GM10266 (cell line): ENCODE results near the gene AQP7.
"Not testable (repeated sequence)": the region's sequence is repeated elsewhere in the genome, so short reads cannot be mapped to it uniquely, and the experiment has no call there.

ENCODE experiments used
- DNase-seq: peaks from one replicate; pipeline ENCODE4 v3.0.0; 2012; ENCODE audit errors: extremely low spot score
- TF ChIP-seq, protein P1 (sequence below): IDR thresholded peaks from 2 replicates; pipeline ENCODE4 v1.5.1; 2012; ENCODE audit warnings: mild to moderate bottlenecking, low read depth; ENCODE audit not compliant: control insufficient read depth, insufficient read depth; ENCODE audit errors: missing control alignments

Gene AQP7

DNA sequence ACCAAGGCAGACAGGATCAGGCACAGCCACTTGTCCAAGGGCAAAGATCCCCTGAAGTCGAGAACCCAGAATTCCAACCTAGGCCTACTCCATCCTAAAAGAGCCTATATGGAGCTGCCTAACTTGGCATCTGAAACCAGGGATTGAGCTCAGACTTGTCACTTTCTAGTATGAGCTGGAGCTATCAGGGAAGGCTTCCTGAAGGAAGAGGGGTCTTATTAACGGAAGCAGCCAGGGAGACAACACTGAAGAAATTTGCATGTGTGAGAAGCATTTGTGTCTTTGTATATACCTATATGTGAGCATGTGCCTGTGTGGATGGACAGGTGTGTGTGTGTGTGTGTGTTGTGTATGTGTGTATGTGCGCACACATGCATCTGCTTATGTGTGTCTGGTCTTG, 4.7 kb upstream of the AQP7 start:
- DNase-seq = no peak
- TF ChIP-seq, protein P1, sequence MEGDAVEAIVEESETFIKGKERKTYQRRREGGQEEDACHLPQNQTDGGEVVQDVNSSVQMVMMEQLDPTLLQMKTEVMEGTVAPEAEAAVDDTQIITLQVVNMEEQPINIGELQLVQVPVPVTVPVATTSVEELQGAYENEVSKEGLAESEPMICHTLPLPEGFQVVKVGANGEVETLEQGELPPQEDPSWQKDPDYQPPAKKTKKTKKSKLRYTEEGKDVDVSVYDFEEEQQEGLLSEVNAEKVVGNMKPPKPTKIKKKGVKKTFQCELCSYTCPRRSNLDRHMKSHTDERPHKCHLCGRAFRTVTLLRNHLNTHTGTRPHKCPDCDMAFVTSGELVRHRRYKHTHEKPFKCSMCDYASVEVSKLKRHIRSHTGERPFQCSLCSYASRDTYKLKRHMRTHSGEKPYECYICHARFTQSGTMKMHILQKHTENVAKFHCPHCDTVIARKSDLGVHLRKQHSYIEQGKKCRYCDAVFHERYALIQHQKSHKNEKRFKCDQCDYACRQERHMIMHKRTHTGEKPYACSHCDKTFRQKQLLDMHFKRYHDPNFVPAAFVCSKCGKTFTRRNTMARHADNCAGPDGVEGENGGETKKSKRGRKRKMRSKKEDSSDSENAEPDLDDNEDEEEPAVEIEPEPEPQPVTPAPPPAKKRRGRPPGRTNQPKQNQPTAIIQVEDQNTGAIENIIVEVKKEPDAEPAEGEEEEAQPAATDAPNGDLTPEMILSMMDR = no peak

DNA sequence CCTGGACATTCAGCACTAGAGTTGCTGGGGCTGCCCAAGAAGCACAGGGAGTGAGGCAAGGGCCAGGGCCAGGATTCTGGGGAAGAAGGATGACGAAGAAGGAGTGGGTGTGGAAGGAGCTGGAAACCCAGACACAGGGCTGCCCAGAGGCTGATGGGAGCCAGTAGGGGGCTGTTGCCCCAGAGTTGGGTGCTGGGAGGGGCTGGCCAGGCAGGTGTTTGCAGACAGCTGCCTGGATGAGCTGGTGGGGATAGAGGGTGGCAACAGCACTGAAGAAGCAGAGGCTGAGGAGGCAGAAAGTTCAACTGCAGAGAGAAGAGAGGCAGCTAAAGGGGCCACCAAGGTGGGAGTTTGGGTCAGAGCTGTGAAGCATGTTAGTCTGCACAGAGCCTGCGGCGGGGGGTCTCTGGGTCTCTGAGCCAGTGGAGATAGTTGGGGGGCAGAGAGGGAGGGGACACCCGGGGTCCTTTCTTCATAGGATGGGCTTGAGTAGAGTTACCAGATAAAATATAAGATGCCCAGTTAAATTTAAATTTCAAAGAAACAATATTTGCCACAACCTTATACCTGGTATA, 2.5 kb upstream of the AQP7 start:
- TF ChIP-seq, protein P1 = no peak
- DNase-seq = no peak

DNA sequence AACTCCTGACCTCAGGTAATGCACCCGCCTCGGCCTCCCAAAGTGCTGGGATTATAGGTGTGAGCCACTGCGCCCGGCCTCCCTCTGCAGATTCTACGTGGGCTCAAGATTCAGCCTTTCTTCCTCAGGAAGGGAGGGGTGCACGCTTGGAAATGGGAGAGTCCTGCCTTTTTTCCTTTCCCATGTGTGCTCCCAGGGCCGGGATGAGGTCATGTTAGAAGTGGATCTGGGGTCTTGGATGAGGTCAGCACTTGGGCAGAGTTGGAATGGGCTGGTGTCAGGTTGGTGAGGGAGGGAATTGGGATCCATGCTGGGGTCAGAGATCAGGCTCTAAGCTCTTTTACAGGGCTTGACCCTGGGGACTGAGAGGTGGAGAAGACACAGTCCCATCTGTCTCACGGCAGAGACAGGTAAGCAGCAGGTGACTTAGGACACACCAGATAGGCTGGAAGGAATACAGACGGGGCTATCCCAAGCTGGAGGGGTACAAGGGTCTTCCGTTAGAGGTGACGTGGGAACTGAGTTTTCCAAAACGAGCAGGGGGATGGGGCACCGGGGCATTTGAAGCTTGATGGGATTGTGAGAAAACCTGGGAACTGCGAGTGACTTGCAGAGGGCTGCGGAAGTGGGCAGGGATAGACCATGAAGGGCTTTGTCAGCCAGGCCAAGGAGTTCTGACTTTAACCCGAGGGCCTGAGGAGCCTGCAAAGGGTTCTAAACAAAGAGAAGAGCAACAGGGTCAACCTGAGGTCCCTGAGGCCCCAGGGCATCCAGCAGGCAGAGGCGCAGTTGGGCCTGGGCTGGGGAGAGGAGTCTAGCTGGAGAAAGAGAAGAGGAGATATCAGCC, 1.8 kb upstream of the AQP7 start:
- DNase-seq = no peak
- TF ChIP-seq, protein P1 = no peak

DNA sequence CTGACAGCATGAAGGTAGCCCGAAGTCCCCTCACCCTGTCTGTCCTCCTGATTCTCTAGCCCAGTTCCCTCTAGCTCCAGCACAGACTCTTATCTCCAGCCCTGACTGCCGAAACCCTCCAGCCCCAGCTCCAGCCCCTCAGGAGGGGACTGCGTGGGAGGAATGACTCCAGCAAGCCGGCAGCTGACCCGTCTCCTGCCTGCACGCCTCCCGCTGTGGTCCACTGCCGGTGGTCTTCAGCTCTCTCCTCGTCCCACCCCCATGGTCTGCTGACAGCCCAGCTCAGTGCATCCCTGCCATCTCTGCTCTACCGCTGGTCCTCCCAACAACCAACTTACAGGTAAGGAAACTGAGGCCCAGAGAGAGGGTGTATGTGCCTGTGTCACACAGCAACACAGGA, 559 bp downstream of the AQP7 start:
- not testable (repeated sequence) for DNase-seq

DNA sequence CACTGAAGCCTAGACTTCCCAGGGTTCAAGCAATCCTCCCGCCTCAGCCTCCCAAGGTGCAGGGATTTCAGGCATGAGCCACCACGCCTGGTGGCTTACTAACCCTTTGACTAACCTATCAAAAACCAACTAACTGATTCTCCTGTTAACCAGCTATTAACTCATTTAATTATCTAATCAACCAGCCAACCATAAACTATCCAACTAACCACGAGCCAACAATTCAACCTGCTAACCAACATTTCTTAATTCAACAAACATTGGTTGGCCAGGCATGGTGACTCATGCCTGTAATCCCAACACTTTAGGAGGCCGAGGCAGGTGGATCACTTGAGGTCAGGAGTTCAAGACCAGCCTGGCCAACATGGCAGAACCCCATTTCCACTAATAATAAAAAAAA, 3.3 kb downstream of the AQP7 start:
- not testable (repeated sequence) for DNase-seq

DNA sequence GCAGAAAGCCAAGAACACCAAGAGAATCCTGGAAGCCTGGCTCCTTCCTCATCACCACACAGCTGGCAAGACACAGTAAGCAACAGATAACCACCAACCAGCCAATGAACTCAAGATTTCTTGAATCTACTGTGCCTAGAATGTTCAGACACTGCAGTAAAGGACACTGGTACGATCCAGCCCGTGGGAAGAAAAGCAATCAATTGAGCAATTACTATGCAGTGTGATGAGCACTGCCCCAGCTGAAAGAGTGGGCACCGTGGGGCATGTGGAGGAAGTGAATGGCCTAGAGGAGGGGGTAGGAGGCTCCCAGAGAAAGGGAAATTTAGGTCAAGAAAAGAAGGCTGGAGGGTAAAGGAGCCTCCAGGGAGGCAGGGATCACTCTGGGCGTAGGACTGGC, 4.6 kb downstream of the AQP7 start:
- DNase-seq = not testable (repeated sequence)

DNA sequence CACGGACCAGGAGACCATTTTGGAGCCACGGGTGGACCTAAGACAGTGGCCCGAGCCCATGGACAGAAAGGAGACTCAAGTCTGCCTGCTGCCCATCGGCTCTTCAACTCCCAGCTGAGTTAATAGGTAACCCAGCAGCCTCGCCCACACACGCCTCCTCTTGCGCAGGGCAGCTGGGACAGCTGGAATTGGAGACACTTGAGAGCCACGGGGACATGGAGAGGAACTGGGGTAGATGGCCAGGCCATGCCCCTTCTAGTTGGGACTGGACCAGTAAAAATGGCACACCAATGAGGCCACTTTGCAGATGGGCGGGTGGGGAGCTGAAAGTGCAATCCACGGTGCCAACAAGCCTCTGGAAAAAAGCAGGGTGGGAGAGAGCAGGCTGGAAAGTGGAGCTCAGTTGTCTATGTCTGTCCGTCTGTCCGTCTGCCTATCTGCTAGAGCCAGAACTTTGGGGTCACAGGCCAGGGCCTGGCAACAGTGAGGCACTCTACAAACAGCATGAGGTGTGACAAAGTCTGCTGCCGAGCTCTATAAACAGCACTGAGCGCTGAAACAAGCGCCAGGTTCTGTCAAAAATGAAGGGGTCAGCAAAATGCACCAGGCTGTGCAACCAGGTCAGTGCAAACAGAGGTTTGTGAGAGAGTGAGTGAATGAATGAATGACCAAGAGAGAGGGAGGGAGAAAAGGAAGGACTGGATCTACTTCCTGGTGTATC, 7.0 kb downstream of the AQP7 start:
- DNase-seq = not testable (repeated sequence)

DNA sequence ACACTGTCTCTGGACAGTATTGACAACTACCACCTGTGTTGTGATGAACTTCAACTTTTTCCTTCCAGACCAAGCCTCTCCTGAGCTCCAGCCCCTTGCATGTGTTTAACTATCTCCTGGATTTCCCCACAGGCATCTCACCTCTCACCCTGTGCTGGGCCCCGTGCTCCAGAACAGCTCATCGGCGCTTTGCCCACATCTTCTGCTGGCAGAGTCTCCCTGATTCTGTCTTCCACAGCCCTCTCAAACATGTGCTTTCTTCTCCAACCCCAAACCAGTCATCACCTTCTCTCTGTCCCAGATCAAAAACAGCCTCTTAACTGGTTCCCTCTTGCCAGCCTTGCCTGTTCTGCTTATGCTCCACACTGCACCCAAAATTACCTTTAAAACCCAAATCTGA, 8.4 kb downstream of the AQP7 start:
- DNase-seq = not testable (repeated sequence)

DNA sequence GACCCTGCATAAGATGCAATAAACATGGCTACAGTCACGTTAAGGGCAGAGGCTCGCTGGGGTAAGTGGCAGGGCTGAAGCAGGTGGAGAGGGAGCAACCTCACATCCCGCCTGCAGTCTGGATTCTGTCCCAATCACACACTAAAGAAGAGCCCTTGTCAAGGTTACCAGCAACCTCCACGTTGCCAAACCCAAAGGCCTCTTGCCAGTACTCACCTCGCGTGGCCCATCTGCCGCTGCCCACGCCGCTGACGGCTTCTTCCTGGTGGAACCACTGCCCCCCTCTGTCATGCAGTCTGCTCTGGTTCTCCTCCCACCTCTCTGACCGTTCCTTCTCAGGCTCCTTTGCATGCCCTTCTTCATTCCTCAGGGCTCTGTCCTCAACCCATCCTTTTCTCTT, 8.8 kb downstream of the AQP7 start:
- DNase-seq = no peak
- TF ChIP-seq, protein P1 = no peak

DNA sequence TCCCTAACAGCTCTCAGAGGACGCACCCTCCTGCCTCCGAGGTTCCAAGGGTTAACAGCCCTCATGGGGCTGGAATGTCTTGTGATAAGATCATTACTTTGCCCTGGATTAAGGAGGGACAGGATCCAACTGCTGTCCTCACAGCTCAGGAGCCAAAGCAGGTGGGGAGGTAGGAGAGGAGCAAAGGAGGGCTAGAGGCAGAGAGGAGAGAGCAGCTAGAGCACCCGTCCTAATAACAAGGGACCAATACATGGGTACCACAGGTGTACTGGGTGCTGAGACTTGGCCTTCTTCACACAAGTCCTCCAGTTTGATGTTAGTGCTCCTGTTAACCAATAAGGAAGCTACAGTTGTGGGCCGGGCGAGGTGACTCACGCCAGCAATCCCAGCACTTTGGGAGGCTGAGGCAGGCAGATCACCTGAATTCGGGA, 9.8 kb downstream of the AQP7 start:
- DNase-seq = not testable (repeated sequence)

DNA sequence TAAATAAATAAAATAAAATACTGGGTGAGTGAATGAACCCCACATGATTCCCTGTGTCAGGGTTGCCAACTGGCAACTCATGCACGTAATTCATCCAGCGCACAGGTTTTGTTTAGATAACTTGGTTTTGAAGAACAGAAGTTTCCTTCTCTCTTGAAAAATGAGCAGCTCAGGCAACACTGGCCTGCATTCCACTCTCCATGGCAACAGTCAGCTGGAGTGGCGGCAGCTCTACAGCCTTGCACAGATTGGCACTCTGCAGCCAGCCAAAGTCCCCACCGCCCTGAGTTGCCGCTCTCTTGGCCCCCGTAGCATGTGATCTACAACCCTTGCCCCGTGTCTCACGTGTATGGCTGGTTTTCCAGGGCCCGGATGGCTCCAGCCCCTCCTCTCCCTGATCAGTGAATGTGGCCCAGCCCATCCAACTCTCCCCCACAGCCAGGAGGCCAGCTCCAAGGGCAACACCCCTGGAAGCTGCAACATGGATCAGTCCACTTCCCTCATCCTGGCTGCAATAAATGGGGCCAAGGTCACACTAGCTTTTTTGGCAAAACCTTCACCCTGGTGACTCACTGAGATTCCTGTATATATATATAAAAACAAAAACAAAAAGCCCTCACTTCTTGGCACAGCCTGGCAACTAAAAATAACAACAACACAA, 11.1 kb downstream of the AQP7 start:
- DNase-seq = not testable (repeated sequence)
